Left lung (tissue), 10 donors: ENCODE data around the gene SOD2. TPM values are rescaled to one million over a fixed set of nuclear protein-coding genes. Genes with fewer than 3 reads are reported as not detected.

Source experiments
- ATAC-seq: fragments of 200-7000 bp; cut with Tn5 transposase; one replicate; pipeline ENCODE4 v1.9.1; 2020; ENCODE audit warnings: moderate library complexity
- DNase-seq, 4 donors: peaks; one replicate each; pipeline ENCODE4 v3.0.0-alpha.2; 2013 to 2020
- H3K27ac ChIP-seq, 2 donors: fragments of 200-600 bp; sonication (generic) in 1 of 2; one replicate each; pipeline versions ENCODE4 v1.5.0 to v1.8.0; 2020 to 2021
- H3K27me3 ChIP-seq, 2 donors: fragments of 200-600 bp; sonication (generic) in 1 of 2; one replicate each; pipeline versions ENCODE4 v1.5.0 to v1.8.0; 2020 to 2021
- H3K36me3 ChIP-seq, 2 donors: fragments of 200-600 bp; sonication (generic) in 1 of 2; one replicate each; pipeline versions ENCODE4 v1.5.0 to v1.8.0; 2020 to 2021
- H3K4me1 ChIP-seq, 2 donors: fragments of 200-600 bp; one replicate each; pipeline ENCODE4 v1.8.0; 2021
- H3K4me3 ChIP-seq, 2 donors: fragments of 200-600 bp; sonication (generic) in 1 of 2; one replicate each; pipeline versions ENCODE4 v1.5.0 to v1.8.0; 2020 to 2021; ENCODE audit warnings: mild to moderate bottlenecking in 1 of 2
- H3K9me3 ChIP-seq, 2 donors: fragments of 200-600 bp; sonication (generic) in 1 of 2; one replicate each; pipeline versions ENCODE4 v1.5.0 to v1.8.0; 2020 to 2021
- CTCF ChIP-seq, 2 donors: fragments of 200-600 bp; sonication (generic) in 1 of 2; IDR thresholded peaks; one replicate each; pipeline versions ENCODE4 v1.5.0 to v1.8.0; 2021; ENCODE audit warnings: antibody characterized with exemption in 2 of 2
- intact Hi-C, 2 donors: fragments of 100-400 bp; cut with DNase I; formaldehyde crosslinking; loops; one replicate each; pipeline versions ENCODE4 v1.11.2 to v1.14.2; 2022
- polyA plus RNA-seq, 6 donors: library from polyadenylated mRNA; unstranded; fragments of 120-200 nt; gene quantifications; one replicate each; pipeline ENCODE4 v1.2.1, GENCODE V29; 2013; ENCODE audit not compliant: insufficient read length in 6 of 6
- total RNA-seq, 2 donors: library from RNA; stranded (reverse); fragmentation: NEBNext Ultra II Directional; extraction: Animal tissue kit (Norgen Biotek cat#: 25700); gene quantifications; one replicate each; pipeline ENCODE4 v1.2.1, GENCODE V29; 2021
- donor health status: DM: no; HTN: yes; CAD: no.
- donor health status: DM: no; HTN: no; CAD: no.

The SOD2 gene
- total and polyA plus RNA-seq, 8 donors: 83.7 to 879 (median 89.6) TPM

GRCh38 chr6:159701413-159701999, 8.5 kb upstream of the SOD2 start:
- DNase-seq: peak in 1 of 4 donors; percentile 5
- H3K9me3 ChIP-seq: no peaks in the 10 kb centered on the region
- peak; percentile 84 for ATAC-seq
- peak overlapping the region; percentile 68 to 89 for H3K27ac ChIP-seq
- no peak overlapping the region for H3K4me3 ChIP-seq
- H3K4me1 ChIP-seq: peaks cover 9 to 39% of the 10 kb centered on the region in 2 donors
- H3K36me3 ChIP-seq: no peaks in the 10 kb centered on the region
- no peaks in the 10 kb centered on the region for H3K27me3 ChIP-seq
- no peak for TF ChIP-seq CTCF (IDR thresholded peaks at IDR 0.05)
- intact Hi-C loops: no loop called here

DNA sequence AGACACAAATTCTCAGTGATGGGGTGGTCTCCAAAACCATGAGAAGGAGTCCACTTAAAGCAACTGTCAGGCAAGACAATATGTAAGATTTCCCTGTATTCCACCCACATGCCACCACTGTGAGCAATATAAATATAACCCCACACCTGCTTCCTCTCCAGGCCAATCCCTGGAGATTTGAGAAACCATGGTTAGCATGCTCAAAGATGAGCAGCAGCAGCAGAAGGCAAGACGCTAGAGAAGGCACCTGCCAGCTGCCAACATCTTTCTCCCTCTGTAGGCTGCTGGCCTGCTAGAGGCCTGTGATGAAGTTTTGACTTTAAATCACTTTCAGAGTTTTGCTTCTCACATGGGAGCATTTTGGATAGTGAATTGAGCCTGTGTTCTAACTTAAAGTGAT, 7.9 kb upstream of the SOD2 start:
- intact Hi-C loops: no loop called here
- Histone ChIP-seq H3K27me3 (no peaks in the 10 kb centered on the region), H3K27ac (peak overlapping the region; percentile 68 to 89), H3K9me3 (no peaks in the 10 kb centered on the region), H3K36me3 (no peaks in the 10 kb centered on the region), H3K4me1 (peaks cover 9 to 41% of the 10 kb centered on the region in 2 donors), H3K4me3 (no peak overlapping the region)
- DNase-seq: no peak
- no peak for TF ChIP-seq CTCF (IDR thresholded peaks at IDR 0.05)
- no peak for ATAC-seq

DNA sequence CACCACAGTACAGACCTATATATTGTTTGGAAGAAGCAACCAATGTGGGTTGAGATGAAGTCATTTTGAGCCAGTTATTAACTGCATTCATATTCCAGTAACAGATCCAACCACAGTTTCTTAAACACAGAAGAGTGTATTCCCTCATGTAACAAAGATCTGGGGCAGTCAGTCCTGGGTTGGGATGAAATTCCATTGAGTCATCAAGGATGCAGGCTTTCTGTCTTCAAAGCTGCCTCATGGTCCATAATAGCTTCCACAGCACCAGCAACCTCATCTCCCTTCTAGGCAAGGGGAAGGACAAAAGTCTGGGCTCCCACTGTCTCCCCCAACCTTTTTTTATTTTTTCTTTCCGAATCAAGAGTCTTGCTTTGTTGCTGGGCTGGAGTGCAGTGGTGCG, 2.9 kb upstream of the SOD2 start:
- no peaks in the 10 kb centered on the region for H3K9me3 ChIP-seq
- intact Hi-C loops: no loop called here
- no peak for ATAC-seq
- H3K4me3 ChIP-seq: no peak overlapping the region
- H3K36me3 ChIP-seq: peaks cover 0 to 10% of the 10 kb centered on the region in 2 donors
- H3K4me1 ChIP-seq: peaks cover 9 to 49% of the 10 kb centered on the region in 2 donors
- no peaks in the 10 kb centered on the region for H3K27me3 ChIP-seq
- no peak for TF ChIP-seq CTCF (IDR thresholded peaks at IDR 0.05)
- no peak for DNase-seq
- H3K27ac ChIP-seq: peak overlapping the region in 1 of 2 donors; percentile 98

GRCh38 chr6:159693894-159694545, 979 bp upstream of the SOD2 start:
- H3K4me1 ChIP-seq: peaks cover 8 to 51% of the 10 kb centered on the region in 2 donors
- peak overlapping the region; percentile 94 to 97 for H3K4me3 ChIP-seq
- ATAC-seq: peak; percentile 49
- intact Hi-C loops: no loop called here
- H3K9me3 ChIP-seq: no peaks in the 10 kb centered on the region
- peak in 3 of 4 donors; percentile 7 to 67 (median 37) for DNase-seq
- no peaks in the 10 kb centered on the region for H3K27me3 ChIP-seq
- no peak for TF ChIP-seq CTCF (IDR thresholded peaks at IDR 0.05)
- H3K36me3 ChIP-seq: peaks cover 0 to 22% of the 10 kb centered on the region in 2 donors
- peak overlapping the region; percentile 98 for H3K27ac ChIP-seq

GRCh38 chr6:159692303-159693127, 526 bp downstream of the SOD2 start:
- Histone ChIP-seq H3K4me3 (peak overlapping the region; percentile 94 to 97), H3K9me3 (no peaks in the 10 kb centered on the region), H3K4me1 (peaks cover 8 to 66% of the 10 kb centered on the region in 2 donors), H3K36me3 (peaks cover 0 to 37% of the 10 kb centered on the region in 2 donors), H3K27me3 (no peaks in the 10 kb centered on the region), H3K27ac (peak overlapping the region; percentile 98)
- TF ChIP-seq CTCF (IDR thresholded peaks at IDR 0.05): no peak
- intact Hi-C loops: no loop called here
- DNase-seq (peak; percentile 32 to 89 (median 68)), ATAC-seq (peak; percentile 45)
